Neural cell (in vitro differentiated cells): ENCODE data around the gene ARL13A. TPM values are rescaled to one million over a fixed set of nuclear protein-coding genes. Genes with fewer than 3 reads are reported as not detected.

Experiments
- H2AFZ ChIP-seq: fragments of 200-600, 300-800 bp; sonication (generic), shearing (Covaris generic); 2 replicates; pipeline ENCODE4 v1.6.0; 2014; ENCODE audit warnings: low read depth, mild to moderate bottlenecking, antibody characterized with exemption, low read length, moderate library complexity
- H3F3A ChIP-seq: fragments of 200-600 bp; shearing (Covaris generic); 2 replicates; pipeline ENCODE4 v1.6.1; 2016; ENCODE audit warnings: mild to moderate bottlenecking, moderate library complexity, mixed read lengths, antibody characterized with exemption, low read length; ENCODE audit not compliant: insufficient read depth, poor library complexity, severe bottlenecking
- H3K27ac ChIP-seq: fragments of 200-600, 300-800 bp; sonication (generic), shearing (Covaris generic); 2 replicates; pipeline ENCODE4 v1.5.1; 2014; ENCODE audit warnings: mild to moderate bottlenecking, low read length, moderate library complexity
- H3K27me3 ChIP-seq: fragments of 300-800, 200-600 bp; sonication (generic), shearing (Covaris generic); 2 replicates; pipeline ENCODE4 v1.6.0; 2014; ENCODE audit warnings: mild to moderate bottlenecking, low read depth, low read length, moderate library complexity; ENCODE audit not compliant: insufficient read depth
- H3K36me3 ChIP-seq: fragments of 300-800, 200-600 bp; sonication (generic), shearing (Covaris generic); 2 replicates; pipeline ENCODE4 v1.5.1; 2014; ENCODE audit warnings: mild to moderate bottlenecking, antibody characterized with exemption, low read length, moderate library complexity; ENCODE audit not compliant: insufficient read depth
- H3K4me2 ChIP-seq: fragments of 300-800, 200-600 bp; sonication (generic), shearing (Covaris generic); 2 replicates; pipeline ENCODE4 v1.6.0; 2014; ENCODE audit warnings: mild to moderate bottlenecking, low read length
- H3K4me3 ChIP-seq: fragments of 300-800, 200-600 bp; sonication (generic), shearing (Covaris generic); 2 replicates; pipeline ENCODE4 v1.5.1; 2014; ENCODE audit warnings: mild to moderate bottlenecking, low read length, moderate library complexity
- H3K79me2 ChIP-seq: fragments of 200-600 bp; shearing (Covaris generic); replicated peaks from 2 replicates; pipeline ENCODE4 v1.6.0; 2014; ENCODE audit warnings: mild to moderate bottlenecking, low read length, moderate library complexity; ENCODE audit not compliant: insufficient read depth
- H3K9ac ChIP-seq: fragments of 300-800, 200-600 bp; sonication (generic), shearing (Covaris generic); 2 replicates; pipeline ENCODE4 v1.6.1; 2016; ENCODE audit warnings: mild to moderate bottlenecking, low read length, mixed read lengths
- H3K9me2 ChIP-seq: fragments of 200-600 bp; shearing (Covaris generic); 2 replicates; pipeline ENCODE4 v1.6.1; 2016; ENCODE audit warnings: mild to moderate bottlenecking, low read length, mixed read lengths; ENCODE audit not compliant: insufficient read depth
- H3K9me3 ChIP-seq: fragments of 200-600, 300-800 bp; sonication (generic), shearing (Covaris generic); 2 replicates; pipeline ENCODE4 v1.6.1; 2016; ENCODE audit warnings: mild to moderate bottlenecking, mixed run types, low read length, moderate library complexity, mixed read lengths
- H4K20me1 ChIP-seq: fragments of 200-600 bp; shearing (Covaris generic); 2 replicates; pipeline ENCODE4 v1.6.1; 2016; ENCODE audit warnings: mild to moderate bottlenecking, mixed run types; ENCODE audit not compliant: insufficient read depth
- EP300 ChIP-seq: fragments of 450-650 bp; conservative IDR thresholded peaks from 2 replicates; pipeline ENCODE4 v1.6.1; 2014; ENCODE audit warnings: antibody characterized with exemption, mild to moderate bottlenecking, moderate library complexity; ENCODE audit not compliant: poor library complexity, severe bottlenecking
- EZH2 ChIP-seq: fragments of 200-600, 300-800 bp; shearing (Covaris generic), sonication (generic); IDR thresholded peaks from 2 replicates; pipeline ENCODE4 v1.6.1; 2014; ENCODE audit warnings: antibody characterized with exemption, low read length, borderline replicate concordance, mild to moderate bottlenecking; ENCODE audit not compliant: insufficient read depth, poor library complexity, severe bottlenecking
- MXI1 ChIP-seq: fragments of 450-650 bp; conservative IDR thresholded peaks from 2 replicates; pipeline ENCODE4 v1.6.1; 2014; ENCODE audit warnings: antibody characterized with exemption, mild to moderate bottlenecking; ENCODE audit not compliant: poor library complexity, severe bottlenecking
- POLR2AphosphoS5 ChIP-seq: IDR thresholded peaks from 2 replicates; pipeline ENCODE4 v1.6.1; 2012
- RAD21 ChIP-seq: fragments of 450-650 bp; conservative IDR thresholded peaks from 2 replicates; pipeline ENCODE4 v1.6.1; 2014; ENCODE audit warnings: antibody characterized with exemption, mild to moderate bottlenecking, moderate library complexity
- SMC3 ChIP-seq: fragments of 450-650 bp; conservative IDR thresholded peaks from 2 replicates; pipeline ENCODE4 v1.6.1; 2014; ENCODE audit warnings: antibody characterized with exemption, mild to moderate bottlenecking, moderate library complexity; ENCODE audit not compliant: poor library complexity
- TAF1 ChIP-seq: IDR thresholded peaks from 2 replicates; pipeline ENCODE4 v1.6.1; 2012; ENCODE audit warnings: low read depth
- polyA plus RNA-seq: library from polyadenylated mRNA; depleted of rRNA; stranded (reverse); fragments of >200 nt; gene quantifications from 2 replicates; pipeline ENCODE4 v1.2.3, GENCODE V29; 2014
- TF ChIP-seq, protein P1 (sequence below): IDR thresholded peaks from 2 replicates; pipeline ENCODE4 v1.6.1; 2012; ENCODE audit warnings: borderline replicate concordance
- TF ChIP-seq, protein P2 (sequence below): fragments of 450-650 bp; IDR thresholded peaks from 2 replicates; pipeline ENCODE4 v1.5.1; 2014; ENCODE audit warnings: antibody characterized with exemption, mild to moderate bottlenecking, moderate library complexity; ENCODE audit not compliant: poor library complexity, severe bottlenecking

Gene ARL13A
- polyA plus RNA-seq, 1 donor from 2014 or later, result not detected

DNA sequence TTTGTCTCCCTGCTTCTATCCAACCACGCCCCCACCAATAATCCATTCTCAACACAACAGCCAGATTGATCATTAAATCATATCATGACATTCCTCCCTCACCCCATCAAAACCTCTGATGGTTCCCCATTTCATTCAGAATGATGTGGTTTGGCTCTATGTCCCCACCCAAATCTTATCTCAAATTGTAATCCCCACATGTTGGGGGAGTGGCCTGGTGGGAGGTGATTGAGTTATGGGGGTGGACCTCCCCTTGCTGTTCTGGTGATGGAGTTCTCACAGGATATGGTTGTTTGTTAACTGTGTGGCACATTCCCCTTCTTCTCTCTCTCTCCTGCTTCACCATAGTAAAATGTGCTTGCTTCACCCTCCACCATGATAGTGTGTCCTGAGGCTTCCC, 59.1 kb downstream of the ARL13A start:
- Histone ChIP-seq H3K27me3 (no peaks in the 10 kb centered on the region), H2AFZ (no peak overlapping the region), H3F3A (no peaks in the 10 kb centered on the region), H3K27ac (no peak overlapping the region), H3K9me2 (no peaks in the 10 kb centered on the region), H4K20me1 (no peaks in the 10 kb centered on the region), H3K4me3 (no peak overlapping the region), H3K79me2 (no peaks in the 10 kb centered on the region), H3K36me3 (no peaks in the 10 kb centered on the region), H3K9me3 (no peaks in the 10 kb centered on the region), H3K9ac (no peak overlapping the region), H3K4me2 (no peak overlapping the region)
- no peak for TF ChIP-seq RAD21
- no peak for TF ChIP-seq POLR2AphosphoS5
- TF ChIP-seq SMC3, result no peak
- TF ChIP-seq, protein P1, sequence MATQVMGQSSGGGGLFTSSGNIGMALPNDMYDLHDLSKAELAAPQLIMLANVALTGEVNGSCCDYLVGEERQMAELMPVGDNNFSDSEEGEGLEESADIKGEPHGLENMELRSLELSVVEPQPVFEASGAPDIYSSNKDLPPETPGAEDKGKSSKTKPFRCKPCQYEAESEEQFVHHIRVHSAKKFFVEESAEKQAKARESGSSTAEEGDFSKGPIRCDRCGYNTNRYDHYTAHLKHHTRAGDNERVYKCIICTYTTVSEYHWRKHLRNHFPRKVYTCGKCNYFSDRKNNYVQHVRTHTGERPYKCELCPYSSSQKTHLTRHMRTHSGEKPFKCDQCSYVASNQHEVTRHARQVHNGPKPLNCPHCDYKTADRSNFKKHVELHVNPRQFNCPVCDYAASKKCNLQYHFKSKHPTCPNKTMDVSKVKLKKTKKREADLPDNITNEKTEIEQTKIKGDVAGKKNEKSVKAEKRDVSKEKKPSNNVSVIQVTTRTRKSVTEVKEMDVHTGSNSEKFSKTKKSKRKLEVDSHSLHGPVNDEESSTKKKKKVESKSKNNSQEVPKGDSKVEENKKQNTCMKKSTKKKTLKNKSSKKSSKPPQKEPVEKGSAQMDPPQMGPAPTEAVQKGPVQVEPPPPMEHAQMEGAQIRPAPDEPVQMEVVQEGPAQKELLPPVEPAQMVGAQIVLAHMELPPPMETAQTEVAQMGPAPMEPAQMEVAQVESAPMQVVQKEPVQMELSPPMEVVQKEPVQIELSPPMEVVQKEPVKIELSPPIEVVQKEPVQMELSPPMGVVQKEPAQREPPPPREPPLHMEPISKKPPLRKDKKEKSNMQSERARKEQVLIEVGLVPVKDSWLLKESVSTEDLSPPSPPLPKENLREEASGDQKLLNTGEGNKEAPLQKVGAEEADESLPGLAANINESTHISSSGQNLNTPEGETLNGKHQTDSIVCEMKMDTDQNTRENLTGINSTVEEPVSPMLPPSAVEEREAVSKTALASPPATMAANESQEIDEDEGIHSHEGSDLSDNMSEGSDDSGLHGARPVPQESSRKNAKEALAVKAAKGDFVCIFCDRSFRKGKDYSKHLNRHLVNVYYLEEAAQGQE, result no peak
- no peak for TF ChIP-seq EP300
- TF ChIP-seq, protein P2, sequence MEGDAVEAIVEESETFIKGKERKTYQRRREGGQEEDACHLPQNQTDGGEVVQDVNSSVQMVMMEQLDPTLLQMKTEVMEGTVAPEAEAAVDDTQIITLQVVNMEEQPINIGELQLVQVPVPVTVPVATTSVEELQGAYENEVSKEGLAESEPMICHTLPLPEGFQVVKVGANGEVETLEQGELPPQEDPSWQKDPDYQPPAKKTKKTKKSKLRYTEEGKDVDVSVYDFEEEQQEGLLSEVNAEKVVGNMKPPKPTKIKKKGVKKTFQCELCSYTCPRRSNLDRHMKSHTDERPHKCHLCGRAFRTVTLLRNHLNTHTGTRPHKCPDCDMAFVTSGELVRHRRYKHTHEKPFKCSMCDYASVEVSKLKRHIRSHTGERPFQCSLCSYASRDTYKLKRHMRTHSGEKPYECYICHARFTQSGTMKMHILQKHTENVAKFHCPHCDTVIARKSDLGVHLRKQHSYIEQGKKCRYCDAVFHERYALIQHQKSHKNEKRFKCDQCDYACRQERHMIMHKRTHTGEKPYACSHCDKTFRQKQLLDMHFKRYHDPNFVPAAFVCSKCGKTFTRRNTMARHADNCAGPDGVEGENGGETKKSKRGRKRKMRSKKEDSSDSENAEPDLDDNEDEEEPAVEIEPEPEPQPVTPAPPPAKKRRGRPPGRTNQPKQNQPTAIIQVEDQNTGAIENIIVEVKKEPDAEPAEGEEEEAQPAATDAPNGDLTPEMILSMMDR, result no peak
- TF ChIP-seq EZH2, result no peak
- TF ChIP-seq MXI1, result no peak
- no peak for TF ChIP-seq TAF1

DNA sequence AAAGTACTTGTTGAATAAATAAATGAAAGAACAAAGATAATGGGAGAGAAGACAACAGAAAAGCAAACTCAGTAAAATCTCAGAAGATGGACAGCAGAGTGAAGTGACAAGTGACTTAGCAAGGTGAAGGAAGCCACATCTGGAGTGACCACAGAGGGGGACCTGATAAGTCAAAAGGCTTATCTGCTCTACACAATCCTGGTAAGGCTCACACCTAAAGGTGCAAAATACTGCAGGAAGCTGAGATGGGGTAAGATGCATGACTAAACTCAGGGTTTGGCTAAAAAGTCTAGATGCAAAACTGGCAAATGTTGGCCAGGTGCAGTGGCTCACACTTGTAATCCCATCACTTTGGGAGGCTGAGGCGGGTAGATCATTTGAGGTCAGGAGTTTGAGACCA, 60.2 kb downstream of the ARL13A start:
- TF ChIP-seq, protein P2, result no peak
- TF ChIP-seq, protein P1, result no peak
- TF ChIP-seq MXI1 (no peak), TAF1 (no peak), EZH2 (no peak), POLR2AphosphoS5 (no peak), RAD21 (no peak)
- no peak overlapping the region for H3K4me3 ChIP-seq
- no peaks in the 10 kb centered on the region for H3F3A ChIP-seq
- H3K27ac ChIP-seq, result no peak overlapping the region
- no peaks in the 10 kb centered on the region for H3K36me3 ChIP-seq
- H3K9me2 ChIP-seq, result no peaks in the 10 kb centered on the region
- H4K20me1 ChIP-seq, result no peaks in the 10 kb centered on the region
- H3K4me2 ChIP-seq, result no peak overlapping the region
- no peaks in the 10 kb centered on the region for H3K27me3 ChIP-seq
- no peaks in the 10 kb centered on the region for H3K79me2 ChIP-seq
- no peak overlapping the region for H3K9ac ChIP-seq
- H3K9me3 ChIP-seq, result no peaks in the 10 kb centered on the region
- no peak overlapping the region for H2AFZ ChIP-seq
